ENCODE data around the gene REEP3. TPM values are rescaled to one million over a fixed set of nuclear protein-coding genes. Genes with fewer than 3 reads are reported as not detected.

The REEP3 gene
- total RNA-seq, 1 experiment from 2014 or later = 51.8 TPM

DNA sequence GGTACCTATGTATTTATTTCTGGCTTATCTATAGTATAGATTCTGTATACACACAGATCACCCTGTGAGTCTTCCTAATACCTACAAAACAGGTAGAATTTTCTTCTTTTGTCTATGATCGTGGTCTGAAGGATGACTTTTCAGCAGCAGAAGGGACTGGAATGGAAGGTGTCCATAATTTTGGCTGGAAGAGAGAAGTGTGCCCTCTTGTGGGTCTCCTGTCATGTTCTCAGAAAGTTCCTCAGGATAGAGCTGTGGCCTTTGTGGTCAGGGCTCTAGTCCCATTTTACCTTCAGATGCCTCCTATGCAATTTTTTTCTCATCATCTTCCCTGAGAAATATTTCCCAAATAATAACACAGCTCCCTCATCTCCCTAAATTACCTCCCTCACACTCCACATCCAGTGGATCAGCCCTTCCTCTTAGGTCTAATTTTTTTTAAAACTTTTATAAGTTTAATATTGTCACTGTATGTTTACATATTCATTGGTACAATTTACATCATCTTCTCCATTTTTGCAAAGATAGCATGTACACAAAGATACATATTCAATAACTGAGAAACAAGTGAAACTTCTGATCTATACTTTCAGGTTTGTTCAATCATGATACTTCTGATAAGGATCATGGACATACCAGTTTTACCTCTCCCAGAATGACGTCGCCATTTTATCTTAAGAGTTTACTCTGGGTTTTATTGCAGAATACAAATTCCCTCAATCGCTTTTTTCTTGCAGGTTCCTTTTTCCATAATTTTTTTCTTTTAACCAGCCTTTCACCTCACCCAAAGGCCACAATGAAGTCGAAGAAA, 112.7 kb downstream of the REEP3 start:
- intact Hi-C loops (cut with micrococcal nuclease) = loop anchor here (1.0 to 10.0 kb wide), 3 partner anchors 417 to 1199 kb away; no protein-coding TSS in a partner anchor
- Mint-ChIP-seq H3K4me3 (ENCODE audit: unreplicated experiment) (no peak overlapping the region), H3K27me3 (ENCODE audit: insufficient read depth, unreplicated experiment) (no peaks in the 10 kb centered on the region), H3K4me1 (ENCODE audit: insufficient read depth, unreplicated experiment) (peaks cover 16% of the 10 kb centered on the region), H3K9me3 (ENCODE audit: unreplicated experiment) (no peaks in the 10 kb centered on the region), H3K36me3 (ENCODE audit: insufficient read depth, unreplicated experiment) (no peaks in the 10 kb centered on the region), H3K27ac (ENCODE audit: low read depth, unreplicated experiment) (no peak overlapping the region)
- peak; percentile 64 for DNase-seq (ENCODE audit: unreplicated experiment)
- no TSS peak for BruUV-seq (replicated peaks)
- CTCF ChIA-PET = interaction anchor here (0.6 to 8.7 kb wide), 15 partner anchors 8 to 1558 kb away, joined by 3 to 87 read pairs (median 4); no protein-coding TSS in a partner anchor
- TF ChIP-seq, protein P1, sequence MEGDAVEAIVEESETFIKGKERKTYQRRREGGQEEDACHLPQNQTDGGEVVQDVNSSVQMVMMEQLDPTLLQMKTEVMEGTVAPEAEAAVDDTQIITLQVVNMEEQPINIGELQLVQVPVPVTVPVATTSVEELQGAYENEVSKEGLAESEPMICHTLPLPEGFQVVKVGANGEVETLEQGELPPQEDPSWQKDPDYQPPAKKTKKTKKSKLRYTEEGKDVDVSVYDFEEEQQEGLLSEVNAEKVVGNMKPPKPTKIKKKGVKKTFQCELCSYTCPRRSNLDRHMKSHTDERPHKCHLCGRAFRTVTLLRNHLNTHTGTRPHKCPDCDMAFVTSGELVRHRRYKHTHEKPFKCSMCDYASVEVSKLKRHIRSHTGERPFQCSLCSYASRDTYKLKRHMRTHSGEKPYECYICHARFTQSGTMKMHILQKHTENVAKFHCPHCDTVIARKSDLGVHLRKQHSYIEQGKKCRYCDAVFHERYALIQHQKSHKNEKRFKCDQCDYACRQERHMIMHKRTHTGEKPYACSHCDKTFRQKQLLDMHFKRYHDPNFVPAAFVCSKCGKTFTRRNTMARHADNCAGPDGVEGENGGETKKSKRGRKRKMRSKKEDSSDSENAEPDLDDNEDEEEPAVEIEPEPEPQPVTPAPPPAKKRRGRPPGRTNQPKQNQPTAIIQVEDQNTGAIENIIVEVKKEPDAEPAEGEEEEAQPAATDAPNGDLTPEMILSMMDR (IDR thresholded peaks at IDR 0.05; ENCODE audit: unreplicated experiment) = peak; percentile 58
- POLR2A ChIA-PET = interaction anchor here (1.0 to 1.5 kb wide), 5 partner anchors 50 to 467 kb away, joined by 3 to 5 read pairs (median 3); no protein-coding TSS in a partner anchor

DNA sequence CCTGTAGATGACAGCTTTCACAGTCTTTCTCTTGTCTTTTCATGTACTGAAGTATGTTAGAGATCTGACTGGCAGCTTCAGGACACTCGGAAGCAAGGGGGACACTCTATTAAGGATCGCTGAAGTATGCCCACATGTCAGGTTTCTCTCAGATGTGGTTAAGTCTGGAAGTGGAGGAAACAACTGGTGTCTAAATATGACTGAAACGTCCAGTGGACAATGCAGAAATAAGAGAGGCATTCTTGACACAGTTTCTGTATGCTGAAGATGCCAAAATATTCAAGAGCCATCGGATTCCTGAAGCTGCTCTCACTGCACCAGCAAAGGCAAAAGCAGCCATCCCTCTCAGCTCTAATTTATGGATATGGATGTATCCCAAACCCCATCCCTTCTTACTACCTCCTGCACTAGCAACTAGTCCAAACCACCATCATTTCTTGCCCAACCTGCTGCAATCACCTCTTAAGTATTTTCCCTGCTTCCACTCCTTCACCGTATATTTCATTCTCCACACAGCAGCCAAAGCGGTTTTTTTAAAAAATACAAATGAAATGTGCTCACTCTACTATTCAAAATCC, 113.4 kb downstream of the REEP3 start:
- intact Hi-C loops (cut with micrococcal nuclease) = loop anchor here (10.0 kb wide), 1 partner anchor 1200 kb away; no protein-coding TSS in a partner anchor
- Mint-ChIP-seq H3K4me3 (ENCODE audit: unreplicated experiment) (no peak overlapping the region), H3K27ac (ENCODE audit: low read depth, unreplicated experiment) (no peak overlapping the region), H3K27me3 (ENCODE audit: insufficient read depth, unreplicated experiment) (no peaks in the 10 kb centered on the region), H3K36me3 (ENCODE audit: insufficient read depth, unreplicated experiment) (no peaks in the 10 kb centered on the region), H3K9me3 (ENCODE audit: unreplicated experiment) (no peaks in the 10 kb centered on the region), H3K4me1 (ENCODE audit: insufficient read depth, unreplicated experiment) (peaks cover 11% of the 10 kb centered on the region)
- TF ChIP-seq, protein P1 (IDR thresholded peaks at IDR 0.05; ENCODE audit: unreplicated experiment) = no peak
- POLR2A ChIA-PET = interaction anchor here (1.0 to 1.5 kb wide), 5 partner anchors 49 to 467 kb away, joined by 3 to 5 read pairs (median 3); no protein-coding TSS in a partner anchor
- CTCF ChIA-PET = interaction anchor here (0.6 to 8.7 kb wide), 9 partner anchors 25 to 1559 kb away, joined by 3 to 87 read pairs (median 5); no protein-coding TSS in a partner anchor
- BruUV-seq (replicated peaks) = no TSS peak
- DNase-seq (ENCODE audit: unreplicated experiment) = no peak

DNA sequence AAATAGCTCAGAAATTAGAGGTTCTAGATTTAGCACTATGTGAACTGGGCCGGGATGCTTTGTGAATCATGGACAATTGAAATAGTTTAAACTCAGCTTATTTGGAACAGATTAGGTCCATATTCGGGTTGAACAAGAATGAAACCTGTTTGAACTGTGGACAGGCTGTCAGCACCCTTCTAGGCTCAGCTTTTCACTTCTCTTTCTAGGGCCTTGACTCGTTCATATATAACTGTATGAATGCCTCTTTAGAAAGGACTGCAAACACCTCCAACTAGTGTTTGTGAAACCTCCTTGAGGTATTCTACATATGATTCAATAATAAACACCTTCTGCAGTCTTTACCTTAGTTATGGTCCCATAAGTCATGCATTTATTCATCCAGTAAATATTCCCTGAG, 115.6 kb downstream of the REEP3 start:
- no peak overlapping the region for H3K4me3 Mint-ChIP-seq (ENCODE audit: unreplicated experiment)
- intact Hi-C loops (cut with micrococcal nuclease) = loop anchor here (10.0 kb wide), 1 partner anchor 1202 kb away; no protein-coding TSS in a partner anchor
- no peaks in the 10 kb centered on the region for H3K36me3 Mint-ChIP-seq (ENCODE audit: insufficient read depth, unreplicated experiment)
- BruUV-seq (replicated peaks) = no TSS peak
- H3K27me3 Mint-ChIP-seq (ENCODE audit: insufficient read depth, unreplicated experiment) = no peaks in the 10 kb centered on the region
- TF ChIP-seq, protein P1 (IDR thresholded peaks at IDR 0.05; ENCODE audit: unreplicated experiment) = no peak
- H3K27ac Mint-ChIP-seq (ENCODE audit: low read depth, unreplicated experiment) = no peak overlapping the region
- CTCF ChIA-PET = interaction anchor here (0.8 to 1.4 kb wide), 4 partner anchors 84 to 420 kb away, joined by 3 to 5 read pairs (median 3); no protein-coding TSS in a partner anchor
- no peaks in the 10 kb centered on the region for H3K9me3 Mint-ChIP-seq (ENCODE audit: unreplicated experiment)
- no peak for DNase-seq (ENCODE audit: unreplicated experiment)
- POLR2A ChIA-PET = no interaction called here
- H3K4me1 Mint-ChIP-seq (ENCODE audit: insufficient read depth, unreplicated experiment) = peaks cover 11% of the 10 kb centered on the region

DNA sequence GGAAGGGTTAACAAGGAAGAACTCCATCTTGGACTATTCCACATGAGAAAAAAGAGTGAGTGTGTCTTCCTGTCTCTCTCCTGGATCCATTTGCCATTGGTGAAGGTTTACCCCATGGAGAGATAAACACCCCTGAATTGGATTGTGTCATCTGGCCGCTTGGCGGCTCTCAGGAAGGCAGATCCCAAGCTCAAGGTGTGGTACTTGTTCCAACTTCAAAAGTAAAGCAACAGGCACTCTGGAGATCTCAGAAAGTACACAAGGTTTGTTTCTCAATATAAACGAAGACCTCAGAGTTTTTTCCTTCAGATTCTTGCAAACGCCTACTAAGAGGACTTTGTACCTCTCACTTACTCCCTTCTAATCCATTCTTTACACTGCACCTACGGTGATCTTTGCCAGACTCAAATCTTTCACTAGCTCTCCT, 116.7 kb downstream of the REEP3 start:
- no peaks in the 10 kb centered on the region for H3K9me3 Mint-ChIP-seq (ENCODE audit: unreplicated experiment)
- H3K27ac Mint-ChIP-seq (ENCODE audit: low read depth, unreplicated experiment) = no peak overlapping the region
- CTCF ChIA-PET = interaction anchor here (0.6 kb wide), 1 partner anchor 74 kb away, joined by 3 read pairs; no protein-coding TSS in a partner anchor
- POLR2A ChIA-PET = no interaction called here
- no peaks in the 10 kb centered on the region for H3K27me3 Mint-ChIP-seq (ENCODE audit: insufficient read depth, unreplicated experiment)
- intact Hi-C loops (cut with micrococcal nuclease) = loop anchor here (10.0 kb wide), 1 partner anchor 1203 kb away; no protein-coding TSS in a partner anchor
- BruUV-seq (replicated peaks) = no TSS peak
- DNase-seq (ENCODE audit: unreplicated experiment) = no peak
- no peak overlapping the region for H3K4me3 Mint-ChIP-seq (ENCODE audit: unreplicated experiment)
- H3K36me3 Mint-ChIP-seq (ENCODE audit: insufficient read depth, unreplicated experiment) = no peaks in the 10 kb centered on the region
- H3K4me1 Mint-ChIP-seq (ENCODE audit: insufficient read depth, unreplicated experiment) = peaks cover 11% of the 10 kb centered on the region
- TF ChIP-seq, protein P1 (IDR thresholded peaks at IDR 0.05; ENCODE audit: unreplicated experiment) = no peak
